Activated naive CD4-positive, alpha-beta T cell treated with anti-CD3 and anti-CD28 coated beads, Interleukin-2, amount 50 U/mL, for 72 hours (primary cell): ENCODE results near the gene PRKCB. TPM values are rescaled to one million over a fixed set of nuclear protein-coding genes. Genes with fewer than 3 reads are reported as not detected.

ENCODE experiments used
- ATAC-seq, 2 donors: fragments of 150-1000 bp; cut with Tn5 transposase; 2 replicates each; pipeline ENCODE4 v1.10.0; 2021; ENCODE audit warnings: mild to moderate bottlenecking in 2 of 2, moderate library complexity in 2 of 2
- DNase-seq, 2 donors: peaks; one replicate each; pipeline ENCODE4 v3.0.0; 2021 to 2022; ENCODE audit warnings: low spot score in 2 of 2
- H3K27ac Mint-ChIP-seq, 2 donors: one replicate each; pipeline ENCODE4 v1.8.0; 2022; ENCODE audit warnings: mild to moderate bottlenecking in 2 of 2, mixed read lengths in 2 of 2
- H3K36me3 Mint-ChIP-seq, 2 donors: one replicate each; pipeline ENCODE4 v1.8.0; 2022; ENCODE audit warnings: mixed read lengths in 2 of 2
- H3K9me3 Mint-ChIP-seq, 2 donors: one replicate each; pipeline ENCODE4 v1.8.0; 2022; ENCODE audit warnings: mixed read lengths in 2 of 2
- total RNA-seq, 2 donors: library from RNA; stranded (reverse); gene quantifications; one replicate each; pipeline ENCODE4 v1.2.3, GENCODE V29; 2022

Gene PRKCB
- total RNA-seq, 2 donors from 2014 or later, result 47.8 to 89.9 TPM

- Mint-ChIP-seq H3K9me3 (peaks cover 4 to 19% of the 10 kb centered on the region in 2 donors), H3K36me3 (peaks cover 0 to 18% of the 10 kb centered on the region in 2 donors), H3K27ac (no peak overlapping the region)
- ATAC-seq (no peak), DNase-seq (no peak)
Observed at GRCh38 chr16:23830276-23830675, 5.5 kb upstream of the PRKCB start.

GRCh38 chr16:23832882-23833281 lies 2.9 kb upstream of the PRKCB start:
- DNase-seq (no peak), ATAC-seq (no peak)
- H3K36me3 Mint-ChIP-seq, result peaks cover 13 to 26% of the 10 kb centered on the region in 2 donors
- peaks cover 4 to 19% of the 10 kb centered on the region in 2 donors for H3K9me3 Mint-ChIP-seq
- no peak overlapping the region for H3K27ac Mint-ChIP-seq

GRCh38 chr16:23833504-23833903 lies 2.3 kb upstream of the PRKCB start:
- no peak overlapping the region for H3K27ac Mint-ChIP-seq
- ATAC-seq, result no peak
- H3K9me3 Mint-ChIP-seq, result peaks cover 4 to 15% of the 10 kb centered on the region in 2 donors
- DNase-seq, result no peak
- peaks cover 13 to 26% of the 10 kb centered on the region in 2 donors for H3K36me3 Mint-ChIP-seq

- peaks cover 4 to 13% of the 10 kb centered on the region in 2 donors for H3K9me3 Mint-ChIP-seq
- peak in 1 of 2 donors; percentile 29 for ATAC-seq
- H3K27ac Mint-ChIP-seq, result no peak overlapping the region
- peaks cover 17 to 32% of the 10 kb centered on the region in 2 donors for H3K36me3 Mint-ChIP-seq
- no peak for DNase-seq
Observed at GRCh38 chr16:23833960-23834685, 1.7 kb upstream of the PRKCB start.

GRCh38 chr16:23836078-23836403 lies 258 bp downstream of the PRKCB start:
- H3K36me3 Mint-ChIP-seq, result peaks cover 21 to 32% of the 10 kb centered on the region in 2 donors
- peaks cover 0 to 2% of the 10 kb centered on the region in 2 donors for H3K9me3 Mint-ChIP-seq
- peak in 1 of 2 donors; percentile 3 for ATAC-seq
- peak in 1 of 2 donors; percentile 64 for DNase-seq
- H3K27ac Mint-ChIP-seq, result no peak overlapping the region

- Mint-ChIP-seq H3K27ac (peak overlapping the region; percentile 79 to 87), H3K36me3 (peaks cover 21 to 28% of the 10 kb centered on the region in 2 donors), H3K9me3 (no peaks in the 10 kb centered on the region)
- peak; percentile 34 to 44 for ATAC-seq
- DNase-seq, result peak in 1 of 2 donors; percentile 63
Observed at GRCh38 chr16:23836404-23837311, 875 bp downstream of the PRKCB start.

GRCh38 chr16:23837553-23838308 lies 1.9 kb downstream of the PRKCB start:
- no peaks in the 10 kb centered on the region for H3K9me3 Mint-ChIP-seq
- DNase-seq, result no peak
- peak overlapping the region; percentile 79 to 87 for H3K27ac Mint-ChIP-seq
- ATAC-seq, result no peak
- peaks cover 21 to 28% of the 10 kb centered on the region in 2 donors for H3K36me3 Mint-ChIP-seq

GRCh38 chr16:23838485-23839142 lies 2.8 kb downstream of the PRKCB start:
- Mint-ChIP-seq H3K36me3 (peaks cover 21 to 28% of the 10 kb centered on the region in 2 donors), H3K9me3 (no peaks in the 10 kb centered on the region), H3K27ac (no peak overlapping the region)
- ATAC-seq (no peak), DNase-seq (no peak)

GRCh38 chr16:23840310-23840709 lies 4.5 kb downstream of the PRKCB start:
- H3K36me3 Mint-ChIP-seq, result peaks cover 21 to 43% of the 10 kb centered on the region in 2 donors

GRCh38 chr16:23842137-23842600 lies 6.4 kb downstream of the PRKCB start:
- ATAC-seq (peak; percentile 95), DNase-seq (peak in 1 of 2 donors; percentile 44)
- Mint-ChIP-seq H3K9me3 (peaks cover 0 to 2% of the 10 kb centered on the region in 2 donors), H3K27ac (peak overlapping the region; percentile 79 to 97), H3K36me3 (peaks cover 20 to 43% of the 10 kb centered on the region in 2 donors)

More at GRCh38 chr16:23840310-23840709, 4.5 kb downstream of the PRKCB start:
- no peak for DNase-seq
- peak overlapping the region in 1 of 2 donors; percentile 81 for H3K27ac Mint-ChIP-seq
- H3K9me3 Mint-ChIP-seq, result no peaks in the 10 kb centered on the region
- ATAC-seq, result no peak

- DNase-seq (no peak), ATAC-seq (no peak)
- peaks cover 0 to 4% of the 10 kb centered on the region in 2 donors for H3K9me3 Mint-ChIP-seq
- H3K36me3 Mint-ChIP-seq, result peaks cover 15 to 50% of the 10 kb centered on the region in 2 donors
- H3K27ac Mint-ChIP-seq, result peak overlapping the region; percentile 79 to 97
Observed at GRCh38 chr16:23843143-23843542, 7.4 kb downstream of the PRKCB start.

- Mint-ChIP-seq H3K27ac (peak overlapping the region in 1 of 2 donors; percentile 80), H3K9me3 (peaks cover 3 to 4% of the 10 kb centered on the region in 2 donors), H3K36me3 (peaks cover 7 to 56% of the 10 kb centered on the region in 2 donors)
- ATAC-seq (no peak), DNase-seq (no peak)
Observed at GRCh38 chr16:23847251-23847650, 11.5 kb downstream of the PRKCB start.

- ATAC-seq, result peak; percentile 89 to 94
- Mint-ChIP-seq H3K27ac (peak overlapping the region; percentile 33 to 80), H3K36me3 (peaks cover 7 to 63% of the 10 kb centered on the region in 2 donors), H3K9me3 (peaks cover 3 to 4% of the 10 kb centered on the region in 2 donors)
- peak in 1 of 2 donors; percentile 33 for DNase-seq
Observed at GRCh38 chr16:23847948-23848347, 12.2 kb downstream of the PRKCB start.

- Mint-ChIP-seq H3K9me3 (peaks cover 4 to 12% of the 10 kb centered on the region in 2 donors), H3K36me3 (peaks cover 15 to 71% of the 10 kb centered on the region in 2 donors), H3K27ac (no peak overlapping the region)
- DNase-seq (no peak), ATAC-seq (no peak)
Observed at GRCh38 chr16:23848958-23849357, 13.2 kb downstream of the PRKCB start.

- DNase-seq (no peak), ATAC-seq (peak; percentile 47)
- H3K9me3 Mint-ChIP-seq, result peaks cover 0 to 17% of the 10 kb centered on the region in 2 donors
- peaks cover 8 to 56% of the 10 kb centered on the region in 2 donors for H3K36me3 Mint-ChIP-seq
- peak overlapping the region in 1 of 2 donors; percentile 10 for H3K27ac Mint-ChIP-seq
Observed at GRCh38 chr16:23852794-23853562, 17.2 kb downstream of the PRKCB start.
